Stimulated activated naive B cell treated with anti-CD40 and anti-IgM and Interleukin-4, amounts not matched to agents 10 μg/mL and 1 μg/mL and 100 μg/mL, for 72 hours (primary cell): ENCODE data around the gene PPP1R1A.

Experiments
- ATAC-seq, 2 donors: fragments of 150-1000 bp; cut with Tn5 transposase; replicated peaks; 2 replicates each; pipeline ENCODE4 v1.10.0; 2021; ENCODE audit warnings: moderate library complexity in 1 of 2
- DNase-seq: peaks from one replicate; pipeline ENCODE4 v3.0.0; 2021
- H3K27ac Mint-ChIP-seq: one replicate; pipeline ENCODE4 v1.8.0; 2022; ENCODE audit warnings: mild to moderate bottlenecking, mixed read lengths
- H3K27me3 Mint-ChIP-seq, 2 donors: one replicate each; pipeline ENCODE4 v1.8.0; 2022; ENCODE audit warnings: mixed read lengths in 2 of 2
- H3K36me3 Mint-ChIP-seq, 2 donors: one replicate each; pipeline ENCODE4 v1.8.0; 2022; ENCODE audit warnings: mixed read lengths in 2 of 2, mild to moderate bottlenecking in 1 of 2
- H3K4me1 Mint-ChIP-seq, 2 donors: one replicate each; pipeline ENCODE4 v1.8.0; 2022; ENCODE audit warnings: mixed read lengths in 2 of 2, mild to moderate bottlenecking in 1 of 2
- H3K4me3 Mint-ChIP-seq, 2 donors: one replicate each; pipeline ENCODE4 v1.8.0; 2022; ENCODE audit warnings: mild to moderate bottlenecking in 2 of 2, mixed read lengths in 2 of 2, moderate library complexity in 1 of 2
- H3K9me3 Mint-ChIP-seq, 2 donors: one replicate each; pipeline ENCODE4 v1.8.0; 2022; ENCODE audit warnings: mixed read lengths in 2 of 2, mild to moderate bottlenecking in 1 of 2

The PPP1R1A gene

DNA sequence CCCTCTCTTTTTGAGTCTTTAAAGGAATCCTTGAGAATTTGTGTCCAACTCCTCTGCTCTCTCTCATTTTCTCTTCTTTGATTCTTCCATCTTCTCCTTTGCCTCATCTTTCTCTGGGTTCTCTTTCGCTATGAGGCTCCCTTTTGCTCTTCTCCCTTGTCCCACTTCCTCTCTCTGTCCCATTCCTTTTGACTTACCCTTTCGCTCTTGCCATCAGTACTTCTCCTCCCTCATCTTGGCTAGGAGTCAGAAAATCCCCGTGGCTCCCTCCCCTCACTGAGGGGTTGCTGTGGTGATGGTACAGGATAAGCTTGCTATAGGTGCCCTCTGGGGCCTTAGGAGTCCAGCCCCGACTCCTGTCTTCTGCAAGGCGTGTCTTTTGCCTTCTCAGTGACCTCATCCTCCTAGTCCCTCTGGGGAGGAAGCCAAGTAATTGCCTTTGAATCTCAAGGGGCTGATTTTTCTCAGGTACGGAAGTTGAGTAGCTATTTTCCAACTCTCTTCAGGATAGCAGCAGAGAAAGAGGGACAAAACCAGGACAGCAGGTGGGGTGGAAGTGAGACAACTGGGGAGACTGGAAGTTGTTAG, 32.7 kb downstream of the PPP1R1A start:
- H3K27me3 Mint-ChIP-seq: peaks cover 0 to 8% of the 10 kb centered on the region in 2 donors
- H3K9me3 Mint-ChIP-seq: peaks cover 0 to 1% of the 10 kb centered on the region in 2 donors
- H3K27ac Mint-ChIP-seq: no peak overlapping the region
- H3K4me3 Mint-ChIP-seq: no peak overlapping the region
- no peak for DNase-seq
- ATAC-seq: no peak
- H3K36me3 Mint-ChIP-seq: peaks cover 18 to 21% of the 10 kb centered on the region in 2 donors
- H3K4me1 Mint-ChIP-seq: peaks cover 9 to 22% of the 10 kb centered on the region in 2 donors

DNA sequence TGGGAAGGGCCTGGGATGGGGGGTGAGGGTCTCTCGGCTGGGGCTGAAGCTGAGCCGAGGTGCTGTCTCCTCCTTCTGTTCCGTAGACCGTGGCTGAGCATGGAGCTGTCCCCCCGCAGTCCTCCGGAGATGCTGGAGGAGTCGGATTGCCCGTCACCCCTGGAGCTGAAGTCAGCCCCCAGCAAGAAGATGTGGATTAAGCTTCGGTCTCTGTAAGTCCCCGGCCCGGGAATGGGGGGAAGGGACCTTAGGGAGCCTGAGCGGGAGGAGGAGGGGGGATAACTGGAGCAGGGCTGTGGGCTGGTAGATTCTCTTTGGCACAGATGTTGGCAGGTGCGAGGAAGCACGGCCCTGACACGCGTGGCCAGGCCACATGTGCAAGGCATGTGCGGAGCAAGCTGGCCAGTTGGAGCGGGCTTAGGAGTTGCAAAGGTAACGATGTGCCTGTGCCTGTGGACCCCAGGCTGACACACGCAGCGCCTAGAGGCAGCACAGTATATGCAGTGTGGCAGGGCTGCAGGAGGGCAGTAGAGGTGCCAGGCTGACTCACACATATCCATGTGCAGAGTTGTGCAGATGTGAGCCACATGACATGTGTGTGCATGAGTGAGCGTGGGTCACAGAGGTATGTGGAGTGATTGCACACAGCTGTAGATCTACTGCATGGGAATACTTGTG, 38.5 kb downstream of the PPP1R1A start:
- peaks cover 10 to 25% of the 10 kb centered on the region in 2 donors for H3K27me3 Mint-ChIP-seq
- H3K4me1 Mint-ChIP-seq: peaks cover 16 to 37% of the 10 kb centered on the region in 2 donors
- peak overlapping the region; percentile 85 to 89 for H3K4me3 Mint-ChIP-seq
- H3K9me3 Mint-ChIP-seq: no peaks in the 10 kb centered on the region
- H3K27ac Mint-ChIP-seq: peak overlapping the region; percentile 88
- DNase-seq (no peak), ATAC-seq (peak; percentile 73 to 75)
- peaks cover 23 to 34% of the 10 kb centered on the region in 2 donors for H3K36me3 Mint-ChIP-seq

DNA sequence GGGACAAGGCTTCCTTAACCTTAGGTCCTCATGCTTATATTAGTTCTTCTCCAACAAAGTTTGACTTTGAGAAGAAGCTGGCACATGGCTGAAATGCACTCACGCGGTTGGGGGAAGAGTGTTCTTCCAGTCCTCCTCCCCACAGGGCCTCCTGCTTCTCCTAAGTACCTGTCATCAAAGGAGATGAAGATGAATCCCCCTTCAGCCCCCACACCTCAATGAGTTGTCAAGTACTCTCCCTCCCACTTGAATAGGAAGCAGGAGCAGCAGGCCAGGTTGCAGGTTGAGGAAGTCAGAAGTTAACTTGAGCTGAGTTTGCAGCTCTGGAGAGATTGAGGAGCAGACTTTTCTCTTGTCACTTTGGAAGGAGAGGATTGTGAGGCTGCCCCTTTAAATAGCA, 41.9 kb downstream of the PPP1R1A start:
- Mint-ChIP-seq H3K4me3 (no peak overlapping the region), H3K27me3 (peaks cover 10 to 24% of the 10 kb centered on the region in 2 donors), H3K9me3 (no peaks in the 10 kb centered on the region), H3K27ac (peak overlapping the region; percentile 20), H3K4me1 (peaks cover 16 to 37% of the 10 kb centered on the region in 2 donors), H3K36me3 (peaks cover 27 to 41% of the 10 kb centered on the region in 2 donors)
- ATAC-seq: no peak
- DNase-seq: no peak

DNA sequence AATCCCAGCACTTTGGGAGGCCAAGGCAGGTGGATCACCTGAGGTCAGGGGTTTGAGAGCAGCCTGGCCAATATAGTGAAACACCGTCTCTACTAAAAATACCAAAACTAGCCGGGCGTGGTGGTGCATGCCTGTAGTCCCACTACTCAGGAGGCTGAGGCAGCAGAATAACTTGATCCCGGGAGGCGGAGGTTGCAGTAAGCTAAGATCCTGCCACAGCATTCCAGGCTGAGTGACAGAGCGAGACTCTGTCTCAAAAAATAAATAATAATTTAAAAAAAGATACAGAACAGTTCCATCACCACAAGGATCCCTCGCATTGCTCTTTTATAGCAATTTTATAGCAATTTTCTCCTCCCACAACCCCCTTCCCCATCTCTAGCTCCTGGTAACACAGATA, 43.7 kb downstream of the PPP1R1A start:
- H3K27me3 Mint-ChIP-seq: peaks cover 2 to 6% of the 10 kb centered on the region in 2 donors
- ATAC-seq (no peak), DNase-seq (no peak)
- H3K4me3 Mint-ChIP-seq: no peak overlapping the region
- no peaks in the 10 kb centered on the region for H3K9me3 Mint-ChIP-seq
- H3K4me1 Mint-ChIP-seq: peaks cover 9 to 22% of the 10 kb centered on the region in 2 donors
- no peak overlapping the region for H3K27ac Mint-ChIP-seq
- peaks cover 18 to 33% of the 10 kb centered on the region in 2 donors for H3K36me3 Mint-ChIP-seq

DNA sequence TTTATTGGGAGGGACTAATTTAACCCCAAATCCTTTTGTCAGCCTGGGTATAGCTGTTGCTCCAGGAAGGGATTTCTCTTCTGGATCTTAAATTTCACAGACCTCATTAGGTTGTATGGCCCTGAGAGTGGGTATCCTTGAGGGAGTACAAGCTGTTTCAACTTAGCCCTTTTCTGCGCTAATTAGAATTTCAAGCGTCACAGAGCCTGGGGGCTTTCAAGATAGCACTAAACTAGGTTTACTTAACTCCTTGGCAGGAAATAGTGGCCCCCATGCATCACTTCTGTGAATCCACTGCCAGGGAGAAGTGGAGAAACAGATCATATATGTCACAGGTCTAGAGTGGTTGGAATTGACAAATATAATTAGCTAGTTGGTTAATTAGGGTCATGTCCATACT, 44.9 kb downstream of the PPP1R1A start:
- Mint-ChIP-seq H3K4me3 (no peak overlapping the region), H3K27ac (no peak overlapping the region), H3K27me3 (no peaks in the 10 kb centered on the region), H3K4me1 (peaks cover 0 to 9% of the 10 kb centered on the region in 2 donors), H3K36me3 (peaks cover 19 to 36% of the 10 kb centered on the region in 2 donors), H3K9me3 (no peaks in the 10 kb centered on the region)
- DNase-seq (no peak), ATAC-seq (no peak)

DNA sequence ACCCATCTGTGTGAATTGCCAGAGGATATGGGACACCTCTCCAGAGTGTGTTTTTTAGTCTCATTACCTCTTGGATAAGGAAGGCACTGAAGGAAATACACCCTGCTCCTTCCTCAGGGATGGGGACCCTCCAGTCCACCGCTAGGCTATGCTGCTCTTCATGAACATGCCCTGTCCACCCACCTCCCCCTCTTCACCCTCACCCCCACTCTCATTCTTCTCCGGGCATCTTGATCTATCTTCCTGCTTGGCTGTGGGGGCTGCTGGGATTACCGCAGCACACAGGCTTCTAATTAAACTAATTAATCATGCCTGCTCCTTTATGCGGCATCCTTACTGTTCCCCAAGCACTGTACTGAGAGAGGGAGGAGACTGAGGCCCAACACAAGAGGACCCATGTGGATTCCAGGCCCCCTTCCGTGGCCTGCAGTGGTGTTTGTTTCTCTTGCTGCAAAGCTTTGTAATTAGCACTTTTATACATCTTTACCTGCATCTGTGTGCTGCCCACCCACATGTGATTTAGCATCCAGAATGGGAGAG, 46.6 kb downstream of the PPP1R1A start:
- H3K4me3 Mint-ChIP-seq: no peak overlapping the region
- H3K27ac Mint-ChIP-seq: no peak overlapping the region
- peaks cover 0 to 3% of the 10 kb centered on the region in 2 donors for H3K4me1 Mint-ChIP-seq
- peaks cover 22 to 52% of the 10 kb centered on the region in 2 donors for H3K36me3 Mint-ChIP-seq
- H3K9me3 Mint-ChIP-seq: no peaks in the 10 kb centered on the region
- no peaks in the 10 kb centered on the region for H3K27me3 Mint-ChIP-seq
- DNase-seq (no peak), ATAC-seq (no peak)

DNA sequence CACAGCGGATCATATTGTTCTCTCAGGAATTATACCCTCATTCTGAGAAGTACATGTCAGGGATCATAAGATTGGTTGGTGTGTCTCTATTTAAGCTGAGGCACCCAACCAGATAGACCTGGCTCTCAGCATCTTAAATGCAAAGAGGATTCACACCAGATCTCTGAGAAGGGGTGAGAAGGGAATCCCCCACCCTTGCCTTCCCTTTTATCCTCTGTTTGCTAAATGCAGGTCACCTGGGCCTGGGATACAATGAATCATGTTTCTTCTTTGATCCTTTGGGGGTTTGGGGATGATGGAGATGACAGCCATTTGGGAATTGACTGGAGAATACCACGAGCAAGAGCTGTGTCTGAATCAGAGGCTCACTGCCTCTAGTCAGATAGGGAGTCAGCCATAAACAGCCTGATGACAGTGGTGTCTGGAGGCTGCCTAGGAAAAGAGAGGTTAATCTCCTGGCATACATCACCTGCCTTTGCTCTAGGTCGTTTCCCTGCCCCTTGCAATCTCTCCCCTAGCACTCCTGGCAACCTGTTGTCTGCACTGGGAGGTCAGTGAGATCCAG, 50.2 kb downstream of the PPP1R1A start:
- H3K27me3 Mint-ChIP-seq: no peaks in the 10 kb centered on the region
- peaks cover 4 to 13% of the 10 kb centered on the region in 2 donors for H3K4me1 Mint-ChIP-seq
- DNase-seq: no peak
- peaks cover 41 to 83% of the 10 kb centered on the region in 2 donors for H3K36me3 Mint-ChIP-seq
- no peak overlapping the region for H3K4me3 Mint-ChIP-seq
- no peaks in the 10 kb centered on the region for H3K9me3 Mint-ChIP-seq
- ATAC-seq: no peak
- H3K27ac Mint-ChIP-seq: peak overlapping the region; percentile 47

DNA sequence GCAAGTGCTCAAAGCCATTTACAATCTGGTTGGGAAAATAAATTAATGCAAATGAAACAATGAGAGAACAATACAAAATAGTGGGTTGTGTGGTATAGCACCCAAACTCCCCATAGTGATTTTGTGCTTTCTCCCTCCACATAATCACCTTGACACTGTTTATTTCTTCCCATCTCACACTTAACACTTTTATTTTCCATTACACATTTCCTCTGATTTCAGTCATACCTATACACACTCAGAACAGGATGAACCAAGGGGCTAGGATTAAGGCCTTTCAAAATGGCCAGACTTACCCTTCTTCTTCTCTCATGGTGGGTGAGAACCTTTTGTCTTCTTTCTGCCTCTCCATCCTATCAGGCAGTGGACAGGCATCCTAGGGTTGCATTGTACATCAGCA, 53.0 kb downstream of the PPP1R1A start:
- no peaks in the 10 kb centered on the region for H3K27me3 Mint-ChIP-seq
- peaks cover 6 to 13% of the 10 kb centered on the region in 2 donors for H3K4me1 Mint-ChIP-seq
- H3K9me3 Mint-ChIP-seq: no peaks in the 10 kb centered on the region
- no peak for ATAC-seq
- no peak for DNase-seq
- H3K4me3 Mint-ChIP-seq: no peak overlapping the region
- H3K27ac Mint-ChIP-seq: peak overlapping the region; percentile 6
- H3K36me3 Mint-ChIP-seq: peaks cover 45 to 87% of the 10 kb centered on the region in 2 donors

DNA sequence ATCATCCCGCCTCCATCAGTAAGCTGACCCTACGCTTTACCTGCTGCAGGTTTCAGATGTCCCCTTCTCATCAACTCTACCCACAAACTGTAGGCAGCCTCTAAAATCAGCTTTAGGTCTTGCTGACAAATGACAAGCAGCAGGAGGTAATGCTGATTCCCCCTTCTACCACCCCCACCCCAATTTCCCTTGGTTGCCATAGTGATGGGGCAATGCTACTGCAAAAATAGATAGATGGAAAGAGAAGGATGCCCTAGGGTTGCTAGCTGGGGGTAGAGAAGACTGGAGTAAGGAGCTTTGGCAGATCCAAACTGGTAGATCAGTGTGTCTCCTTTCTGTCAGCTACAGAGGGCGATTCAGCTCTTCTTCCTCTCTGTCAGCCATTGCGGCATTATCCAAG, 58.9 kb downstream of the PPP1R1A start:
- no peak for ATAC-seq
- no peaks in the 10 kb centered on the region for H3K27me3 Mint-ChIP-seq
- DNase-seq: no peak
- no peaks in the 10 kb centered on the region for H3K9me3 Mint-ChIP-seq
- H3K36me3 Mint-ChIP-seq: peaks cover 50 to 80% of the 10 kb centered on the region in 2 donors
- no peak overlapping the region for H3K4me3 Mint-ChIP-seq
- no peak overlapping the region for H3K27ac Mint-ChIP-seq
- peaks cover 17 to 32% of the 10 kb centered on the region in 2 donors for H3K4me1 Mint-ChIP-seq
